Vagina (tissue), 2 donors: ENCODE data around the gene CDH13.

Experiments used
- CTCF ChIP-seq, 3 experiments: fragments of 450-650 bp in 2 of 3; fragments of 200-600 bp in 1 of 3; sonication (generic) in 1 of 3; IDR thresholded peaks; one replicate each; pipeline ENCODE4 v1.5.1; 2017 to 2019; ENCODE audit warnings: antibody characterized with exemption in 3 of 3, mild to moderate bottlenecking in 2 of 3, moderate library complexity in 2 of 3
- POLR2A ChIP-seq, 2 donors: fragments of 450-650 bp; IDR thresholded peaks; one replicate each; pipeline ENCODE4 v1.6.1; 2017; ENCODE audit warnings: antibody characterized with exemption in 2 of 2, mild to moderate bottlenecking in 2 of 2, moderate library complexity in 2 of 2
- POLR2AphosphoS5 ChIP-seq, 2 donors: sonication (generic); formaldehyde crosslinking; IDR thresholded peaks; one replicate each; pipeline ENCODE4 v1.9.0; 2017; ENCODE audit warnings: antibody characterized with exemption in 2 of 2, mild to moderate bottlenecking in 2 of 2, low read depth in 1 of 2; ENCODE audit not compliant: insufficient read depth in 1 of 2

GRCh38 chr16:83623091-83623730 is 996.4 kb downstream of the CDH13 start:
- no peak for TF ChIP-seq POLR2AphosphoS5 (IDR thresholded peaks at IDR 0.05; ENCODE audit: insufficient read depth in 1 of 2, low read depth in 1 of 2)
- TF ChIP-seq CTCF (IDR thresholded peaks at IDR 0.05): no peak
- TF ChIP-seq POLR2A (IDR thresholded peaks at IDR 0.05): no peak
